NT2/D1 (cell line): Measurements from ENCODE around the gene DIP2C.

Experiments used
- YY1 ChIP-seq: IDR thresholded peaks from 2 replicates; pipeline ENCODE4 v1.6.1; 2011; ENCODE audit not compliant: insufficient read length, insufficient read depth
- ZNF274 ChIP-seq: IDR thresholded peaks from 2 replicates; pipeline ENCODE4 v1.6.1; 2011; ENCODE audit warnings: mild to moderate bottlenecking, low read depth, low read length

GRCh38 chr10:308101-308500 is 381.4 kb downstream of the DIP2C start:
- no peak for TF ChIP-seq YY1
- TF ChIP-seq ZNF274 = no peak
